SU-DHL-6 (cell line): Measurements from ENCODE around the gene CKS1B.

Experiments
- H2AFZ ChIP-seq: fragments of 200-600 bp; sonication (generic); 2 replicates; pipeline ENCODE4 v1.6.1; 2014; ENCODE audit warnings: low read depth, mild to moderate bottlenecking, moderate library complexity, mixed read lengths, antibody characterized with exemption, low read length; ENCODE audit not compliant: severe bottlenecking
- H3F3A ChIP-seq: fragments of 200-600 bp; shearing (Covaris generic); 2 replicates; pipeline ENCODE4 v1.6.0; 2016; ENCODE audit warnings: antibody characterized with exemption, mild to moderate bottlenecking; ENCODE audit not compliant: insufficient read depth
- H3K27ac ChIP-seq: fragments of 200-600 bp; sonication (generic); 2 replicates; pipeline ENCODE4 v1.5.1; 2016; ENCODE audit warnings: low read depth, mild to moderate bottlenecking, low read length, moderate library complexity, mixed read lengths
- H3K27me3 ChIP-seq: fragments of 200-600 bp; sonication (generic), shearing (Covaris generic); 2 replicates; pipeline ENCODE4 v1.6.0; 2014; ENCODE audit warnings: mild to moderate bottlenecking, low read length
- H3K36me3 ChIP-seq: fragments of 200-600 bp; sonication (generic); 2 replicates; pipeline ENCODE4 v1.6.1; 2014; ENCODE audit warnings: mild to moderate bottlenecking, low read length, mixed read lengths
- H3K4me2 ChIP-seq: fragments of 300-600, 200-600 bp; shearing (Covaris generic), sonication (generic); 2 replicates; pipeline ENCODE4 v1.6.0; 2014; ENCODE audit warnings: low read length, low read depth, mild to moderate bottlenecking; ENCODE audit not compliant: poor library complexity, severe bottlenecking
- H3K4me3 ChIP-seq: fragments of 200-600 bp; sonication (generic); 2 replicates; pipeline ENCODE4 v1.5.1; 2014; ENCODE audit warnings: antibody characterized with exemption, low read length, mild to moderate bottlenecking, mixed read lengths; ENCODE audit not compliant: insufficient read depth, poor library complexity, severe bottlenecking
- H3K79me2 ChIP-seq: fragments of 200-600 bp; sonication (generic); 2 replicates; pipeline ENCODE4 v1.6.1; 2014; ENCODE audit warnings: mild to moderate bottlenecking, low read length, moderate library complexity; ENCODE audit not compliant: insufficient read depth
- H3K9ac ChIP-seq: fragments of 200-600 bp; sonication (generic); 2 replicates; pipeline ENCODE4 v1.7.0; 2014; ENCODE audit warnings: mild to moderate bottlenecking, low read length
- H3K9me2 ChIP-seq: fragments of 200-600 bp; sonication (generic); replicated peaks from 2 replicates; pipeline ENCODE4 v1.6.1; 2014; ENCODE audit warnings: low read length; ENCODE audit not compliant: insufficient read depth
- H3K9me3 ChIP-seq: fragments of 200-600 bp; sonication (generic); 2 replicates; pipeline ENCODE4 v1.6.1; 2014; ENCODE audit warnings: low read length, mixed read lengths; ENCODE audit not compliant: insufficient read depth
- H4K20me1 ChIP-seq: fragments of 200-600 bp; sonication (generic); 2 replicates; pipeline ENCODE4 v1.6.1; 2014; ENCODE audit warnings: low read depth, mild to moderate bottlenecking, antibody characterized with exemption, low read length, moderate library complexity, mixed read lengths
- EZH2phosphoT487 ChIP-seq: fragments of 200-600 bp; sonication (generic), shearing (Covaris generic); conservative IDR thresholded peaks from 2 replicates; pipeline ENCODE4 v1.6.1; 2018; ENCODE audit warnings: mild to moderate bottlenecking, antibody characterized with exemption, low read length, moderate library complexity, mixed read lengths
- TF ChIP-seq, protein P1 (sequence below): fragments of 200-600 bp; sonication (generic); IDR thresholded peaks from one replicate; pipeline ENCODE4 v1.5.1; 2017; ENCODE audit warnings: antibody characterized with exemption, mild to moderate bottlenecking, low read length, moderate library complexity; ENCODE audit not compliant: insufficient read depth, poor library complexity, severe bottlenecking

CKS1B gene

DNA sequence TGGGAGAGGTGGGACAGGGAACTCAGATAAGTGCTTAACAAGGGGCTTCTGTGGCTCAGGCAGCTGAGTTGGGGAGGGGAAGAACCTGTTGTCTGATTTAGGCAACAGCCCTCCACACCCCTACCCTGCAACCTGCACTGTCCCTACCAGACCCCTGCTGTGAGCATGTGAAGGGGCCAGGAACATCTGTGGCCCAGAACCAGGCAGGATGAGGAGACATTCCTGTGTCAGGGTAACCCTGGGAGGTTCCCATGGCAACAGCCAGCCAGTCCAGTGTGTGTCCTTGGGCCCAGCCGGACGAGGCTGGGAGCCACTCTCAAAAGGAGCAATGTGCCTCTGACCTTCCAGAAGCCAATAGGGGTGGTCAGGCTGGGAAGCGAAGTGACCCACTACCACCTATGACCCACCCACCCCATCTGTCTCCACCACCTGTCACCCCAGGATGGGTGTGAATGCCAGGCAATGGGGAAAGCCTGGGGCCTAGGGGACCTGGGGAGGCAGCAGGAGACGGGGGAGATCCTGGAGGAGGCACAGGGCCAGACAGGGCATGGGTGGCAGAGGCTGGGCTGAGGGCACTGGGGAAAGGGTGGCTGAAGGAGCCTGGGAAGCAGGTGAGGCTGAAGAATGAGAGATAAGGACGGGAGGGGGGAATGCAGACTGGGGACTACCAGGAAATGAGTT lies 33.0 kb upstream of the CKS1B start:
- no peaks in the 10 kb centered on the region for H3K79me2 ChIP-seq

DNA sequence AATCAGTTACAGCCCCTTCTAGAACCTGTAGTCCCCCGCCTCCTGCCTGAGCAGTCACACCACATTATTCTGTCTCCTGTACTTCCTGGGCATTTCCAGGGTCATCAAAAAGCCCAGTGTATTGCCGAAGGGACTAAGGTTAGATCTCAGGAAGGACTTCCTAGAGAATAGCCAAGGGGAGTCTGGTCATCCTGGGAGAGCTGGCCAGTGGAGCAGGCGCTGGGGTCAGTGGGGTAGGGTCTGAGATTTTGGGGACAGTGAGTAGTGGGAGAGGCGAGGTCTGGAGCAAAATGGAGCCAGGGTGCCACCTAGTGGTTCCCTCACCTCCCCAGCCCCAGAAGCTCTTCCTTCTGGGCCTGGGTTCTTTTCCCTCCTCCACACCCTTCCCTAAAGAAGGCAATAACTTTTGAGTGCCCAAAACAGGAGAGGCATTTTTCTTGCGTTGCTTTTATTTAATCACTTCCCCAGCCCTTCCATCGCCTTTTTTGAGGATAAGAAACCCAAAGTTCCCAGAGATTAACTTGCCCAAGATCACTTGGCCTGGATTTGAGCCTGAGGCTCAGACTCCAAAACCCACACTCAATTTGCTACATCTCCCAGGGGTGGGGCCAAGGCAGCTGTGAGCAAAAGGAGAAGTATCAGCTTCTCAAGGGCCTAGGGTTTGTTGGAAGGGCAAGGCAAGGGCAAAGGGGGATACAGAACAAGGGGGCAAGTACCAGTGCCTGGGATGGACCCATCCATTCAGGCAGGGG lies 30.7 kb upstream of the CKS1B start:
- no peak for TF ChIP-seq EZH2phosphoT487
- TF ChIP-seq, protein P1, sequence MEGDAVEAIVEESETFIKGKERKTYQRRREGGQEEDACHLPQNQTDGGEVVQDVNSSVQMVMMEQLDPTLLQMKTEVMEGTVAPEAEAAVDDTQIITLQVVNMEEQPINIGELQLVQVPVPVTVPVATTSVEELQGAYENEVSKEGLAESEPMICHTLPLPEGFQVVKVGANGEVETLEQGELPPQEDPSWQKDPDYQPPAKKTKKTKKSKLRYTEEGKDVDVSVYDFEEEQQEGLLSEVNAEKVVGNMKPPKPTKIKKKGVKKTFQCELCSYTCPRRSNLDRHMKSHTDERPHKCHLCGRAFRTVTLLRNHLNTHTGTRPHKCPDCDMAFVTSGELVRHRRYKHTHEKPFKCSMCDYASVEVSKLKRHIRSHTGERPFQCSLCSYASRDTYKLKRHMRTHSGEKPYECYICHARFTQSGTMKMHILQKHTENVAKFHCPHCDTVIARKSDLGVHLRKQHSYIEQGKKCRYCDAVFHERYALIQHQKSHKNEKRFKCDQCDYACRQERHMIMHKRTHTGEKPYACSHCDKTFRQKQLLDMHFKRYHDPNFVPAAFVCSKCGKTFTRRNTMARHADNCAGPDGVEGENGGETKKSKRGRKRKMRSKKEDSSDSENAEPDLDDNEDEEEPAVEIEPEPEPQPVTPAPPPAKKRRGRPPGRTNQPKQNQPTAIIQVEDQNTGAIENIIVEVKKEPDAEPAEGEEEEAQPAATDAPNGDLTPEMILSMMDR: peak; percentile 78
- Histone ChIP-seq H3K4me2 (peak overlapping the region; percentile 60), H3K27ac (peak overlapping the region; percentile 88), H3K4me3 (no peak overlapping the region), H3K79me2 (no peaks in the 10 kb centered on the region), H3K9ac (peak overlapping the region; percentile 60), H3F3A (peaks cover 5% of the 10 kb centered on the region; the same call in 1 of the 2 replicates), H2AFZ (no peak overlapping the region), H3K27me3 (no peaks in the 10 kb centered on the region), H3K9me3 (no peaks in the 10 kb centered on the region), H4K20me1 (no peaks in the 10 kb centered on the region), H3K9me2 (no peaks in the 10 kb centered on the region), H3K36me3 (no peaks in the 10 kb centered on the region)

More for the DNA sequence above, 33.0 kb upstream of the CKS1B start:
- Histone ChIP-seq H3K9ac (peak overlapping the region; percentile 60), H3K4me3 (peak overlapping the region; percentile 42), H3K27me3 (no peaks in the 10 kb centered on the region), H4K20me1 (no peaks in the 10 kb centered on the region), H3K9me3 (no peaks in the 10 kb centered on the region), H3F3A (peaks cover 15% of the 10 kb centered on the region), H3K9me2 (no peaks in the 10 kb centered on the region), H3K27ac (peak overlapping the region; percentile 88), H2AFZ (no peak overlapping the region), H3K36me3 (no peaks in the 10 kb centered on the region), H3K4me2 (peak overlapping the region; percentile 60)
- TF ChIP-seq EZH2phosphoT487: no peak
- TF ChIP-seq, protein P1: no peak

DNA sequence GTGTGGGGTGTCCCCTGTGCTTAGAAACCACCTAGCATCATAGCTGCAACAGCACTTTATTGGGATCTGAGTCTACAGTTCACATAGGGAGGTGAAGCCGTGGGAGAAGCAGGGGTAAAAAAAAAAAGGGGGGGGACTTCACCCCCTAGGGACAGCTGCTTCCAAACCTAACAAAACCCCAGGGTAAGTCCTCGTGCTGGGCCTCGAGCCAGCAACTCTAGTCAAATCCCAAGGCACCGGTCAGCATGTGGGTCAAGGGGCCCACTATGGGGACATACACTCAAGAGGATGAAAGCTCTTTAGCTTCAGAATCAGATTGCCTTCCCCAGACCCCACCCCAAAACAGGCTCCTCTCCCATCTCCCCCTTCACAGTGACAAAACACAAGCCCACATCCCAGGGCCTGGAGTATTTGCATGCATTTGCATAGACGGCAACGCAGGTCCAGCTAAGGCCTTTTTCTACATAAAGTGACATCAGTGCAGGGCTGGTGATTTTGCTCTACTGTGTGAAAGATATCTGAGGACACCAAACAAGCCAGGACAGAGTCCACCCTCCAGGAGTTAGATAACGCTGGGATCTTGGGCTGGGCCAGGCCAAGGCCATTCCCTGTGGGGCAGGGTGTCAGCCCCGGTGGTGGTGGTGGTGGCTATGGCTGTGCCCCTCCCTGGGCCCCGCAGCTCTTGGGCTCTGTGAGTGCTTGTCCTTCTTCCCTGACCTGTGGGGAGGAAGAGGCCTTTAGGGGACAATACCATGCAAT lies 29.9 kb upstream of the CKS1B start:
- no peaks in the 10 kb centered on the region for H3K36me3 ChIP-seq
- H3K4me2 ChIP-seq: no peak overlapping the region
- peak overlapping the region; percentile 60; the same call in 1 of the 2 replicates for H3K9ac ChIP-seq
- peaks cover 5% of the 10 kb centered on the region; the same call in 1 of the 2 replicates for H3F3A ChIP-seq
- no peak overlapping the region for H2AFZ ChIP-seq
- peak overlapping the region; percentile 37; the same call in 1 of the 2 replicates for H3K27ac ChIP-seq
- no peaks in the 10 kb centered on the region for H3K79me2 ChIP-seq
- H3K9me3 ChIP-seq: no peaks in the 10 kb centered on the region
- H3K27me3 ChIP-seq: no peaks in the 10 kb centered on the region
- H3K4me3 ChIP-seq: no peak overlapping the region
- no peaks in the 10 kb centered on the region for H3K9me2 ChIP-seq
- H4K20me1 ChIP-seq: no peaks in the 10 kb centered on the region
- TF ChIP-seq, protein P1: no peak
- TF ChIP-seq EZH2phosphoT487: no peak
